IMR-90 (cell line): Measurements from ENCODE around the gene NUDT9. TPM values are rescaled to one million over a fixed set of nuclear protein-coding genes. Genes with fewer than 3 reads are reported as not detected.

Experiments used
- ATAC-seq: fragments of 200-7000 bp; cut with Tn5 transposase; 2 replicates; pipeline ENCODE4 v1.9.1; 2020; ENCODE audit warnings: low read depth, mild to moderate bottlenecking, moderate library complexity
- BruUV-seq: library from RNA; stranded (reverse); fragments of 400-500 nt; replicated peaks from 2 replicates; lab custom pipeline; 2021; lab: Mats Ljungman, UMichigan
- CTCF ChIA-PET: fragments of 300-600 bp; formaldehyde crosslinking; extraction: SDS; loops from one replicate; lab custom pipeline; 2021; ENCODE audit warnings: antibody characterized with exemption; lab: Yijun Ruan, JAX
- POLR2A ChIA-PET: fragments of 300-600 bp; sonication (Branson Sonifier 250); formaldehyde crosslinking; loops from one replicate; lab custom pipeline; 2022; ENCODE audit warnings: antibody characterized with exemption; ENCODE audit not compliant: unreplicated experiment; lab: Charles Lee
- DNase-seq: peaks from one replicate; pipeline ENCODE4 v3.0.0; 2013
- H2AFZ ChIP-seq: replicated peaks from 2 replicates; pipeline ENCODE3; 2013; ENCODE audit warnings: low read length, mild to moderate bottlenecking; ENCODE audit not compliant: poor library complexity
- H2AK5ac ChIP-seq: 2 replicates; pipeline ENCODE4 v1.6.1; 2013; ENCODE audit warnings: low read depth, low read length, inconsistent platforms
- H2AK9ac ChIP-seq: replicated peaks from 2 replicates; pipeline ENCODE3; 2013; ENCODE audit warnings: mild to moderate bottlenecking, low read depth, low read length, moderate library complexity; ENCODE audit not compliant: poor library complexity
- H2BK120ac ChIP-seq: 2 replicates; pipeline ENCODE4 v1.6.1; 2013; ENCODE audit warnings: low read depth, low read length, inconsistent platforms
- H2BK15ac ChIP-seq: 3 replicates; pipeline ENCODE4 v1.6.1; 2013; ENCODE audit warnings: low read depth, low read length, inconsistent platforms
- H2BK20ac ChIP-seq: 2 replicates; pipeline ENCODE4 v1.6.1; 2013; ENCODE audit warnings: low read depth, mild to moderate bottlenecking, inconsistent platforms, low read length, moderate library complexity
- H2BK5ac ChIP-seq: 2 replicates; pipeline ENCODE4 v1.6.1; 2013; ENCODE audit warnings: mild to moderate bottlenecking, low read depth, low read length, inconsistent platforms; ENCODE audit not compliant: poor library complexity, severe bottlenecking
- H3K14ac ChIP-seq: replicated peaks from 2 replicates; pipeline ENCODE4 v1.6.1; 2013; ENCODE audit warnings: low read depth, low read length, inconsistent platforms
- H3K18ac ChIP-seq: 2 replicates; pipeline ENCODE4 v1.6.1; 2013; ENCODE audit warnings: low read depth, low read length, control low read depth
- H3K23ac ChIP-seq: 2 replicates; pipeline ENCODE4 v1.6.1; 2013; ENCODE audit warnings: low read depth, low read length, inconsistent platforms
- H3K27ac ChIP-seq: 2 replicates; pipeline ENCODE4 v1.5.1; 2013; ENCODE audit warnings: mild to moderate bottlenecking, control low read depth, low read length; ENCODE audit not compliant: insufficient read depth
- H3K27me3 ChIP-seq: 2 replicates; pipeline ENCODE4 v1.6.1; 2013; ENCODE audit warnings: low read length; ENCODE audit not compliant: control insufficient read depth, insufficient read depth
- H3K36me3 ChIP-seq: 2 replicates; pipeline ENCODE4 v1.6.1; 2013; ENCODE audit warnings: low read length, mixed read lengths; ENCODE audit not compliant: control insufficient read depth, insufficient read depth
- H3K4ac ChIP-seq: 2 replicates; pipeline ENCODE4 v1.6.1; 2013; ENCODE audit warnings: low read depth, low read length, inconsistent platforms
- H3K4me1 ChIP-seq: 2 replicates; pipeline ENCODE4 v1.6.1; 2013; ENCODE audit warnings: low read length, mixed read lengths; ENCODE audit not compliant: control insufficient read depth, insufficient read depth
- H3K4me2 ChIP-seq: 2 replicates; pipeline ENCODE4 v1.6.1; 2013; ENCODE audit warnings: low read depth, mild to moderate bottlenecking, control low read depth, low read length, moderate library complexity
- H3K4me3 ChIP-seq: 2 replicates; pipeline ENCODE4 v1.5.1; 2013; ENCODE audit warnings: low read depth, mild to moderate bottlenecking, control low read depth, low read length, moderate library complexity; ENCODE audit not compliant: insufficient read depth
- H3K56ac ChIP-seq: 2 replicates; pipeline ENCODE4 v1.6.1; 2013; ENCODE audit warnings: low read length, inconsistent platforms; ENCODE audit not compliant: insufficient read depth; ENCODE audit errors: extremely low read depth
- H3K79me1 ChIP-seq, 2 experiments: 2 replicates each; pipeline ENCODE4 v1.6.1; 2013; ENCODE audit warnings: low read length in 2 of 2, inconsistent platforms in 1 of 2, low read depth in 1 of 2
- H3K9ac ChIP-seq: 2 replicates; pipeline ENCODE4 v1.6.1; 2013; ENCODE audit warnings: low read depth, low read length, control low read depth
- H3K9me1 ChIP-seq: 2 replicates; pipeline ENCODE4 v1.6.1; 2013; ENCODE audit warnings: low read length, inconsistent platforms; ENCODE audit not compliant: insufficient read depth
- H3K9me3 ChIP-seq: 2 replicates; pipeline ENCODE4 v1.6.1; 2013; ENCODE audit warnings: low read length; ENCODE audit not compliant: control insufficient read depth, insufficient read depth
- H4K20me1 ChIP-seq: 2 replicates; pipeline ENCODE4 v1.6.1; 2013; ENCODE audit warnings: low read length, inconsistent platforms; ENCODE audit not compliant: insufficient read depth
- H4K5ac ChIP-seq: 2 replicates; pipeline ENCODE4 v1.6.1; 2013; ENCODE audit warnings: mild to moderate bottlenecking, low read depth, low read length, control low read depth
- H4K8ac ChIP-seq, 2 experiments: 2 replicates each; pipeline ENCODE4 v1.6.1; 2013; ENCODE audit warnings: low read depth in 2 of 2, low read length in 2 of 2, control low read depth in 1 of 2, inconsistent platforms in 1 of 2
- H4K91ac ChIP-seq: 2 replicates; pipeline ENCODE4 v1.6.1; 2013; ENCODE audit warnings: low read depth, low read length, inconsistent platforms; ENCODE audit not compliant: insufficient read depth
- FOS ChIP-seq: fragments of 150-350 bp; IDR thresholded peaks from 2 replicates; pipeline ENCODE4 v1.6.1; 2016; ENCODE audit warnings: low read depth, low read length
- RAD21 ChIP-seq: IDR thresholded peaks from 2 replicates; pipeline ENCODE4 v1.6.1; 2012; ENCODE audit warnings: low read length, improper control_type of control experiment
- WGBS, 2 experiments: methylation state at CpG; one replicate each; pipeline versions ENCODE4 v1.1.5 to v1.1.7; 2013; ENCODE audit warnings: missing lambda C conversion rate in 2 of 2; ENCODE audit not compliant: insufficient read length in 1 of 2; ENCODE audit errors: extremely low coverage in 2 of 2; 5-methylcytosine and 5-hydroxymethylcytosine counted together
- dilution Hi-C: fragments of 300-500 bp; cut with HindIII; formaldehyde crosslinking; loops from one replicate; pipeline ENCODE4 v1.14.3; 2018; ENCODE audit warnings: low sequenced_read_pairs; ENCODE audit not compliant: unreplicated experiment
- in situ Hi-C: fragments of 300-500 bp; cut with MboI; formaldehyde crosslinking; loops from 3 replicates; pipeline ENCODE4 v1.14.3; 2019; ENCODE audit warnings: low sequenced_read_pairs, inconsistent platforms, mixed read lengths
- intact Hi-C: fragments of 100-400 bp; cut with micrococcal nuclease; formaldehyde crosslinking; loops from 2 replicates; pipeline ENCODE4 v1.10.0; 2022
- polyA plus RNA-seq, 3 experiments: library from polyadenylated mRNA; depleted of rRNA; stranded (reverse); fragments of >200 nt; gene quantifications; 2 replicates each; pipeline ENCODE4 v1.2.3, GENCODE V29; 2012; ENCODE audit warnings: low replicate concordance in 1 of 3
- total RNA-seq: library from RNA; depleted of rRNA; stranded (reverse); fragments of >200 nt; gene quantifications from 2 replicates; pipeline ENCODE4 v1.2.3, GENCODE V29; 2012
- TF ChIP-seq, protein P1 (sequence below): conservative IDR thresholded peaks from 2 replicates; pipeline ENCODE4 v1.5.1; 2012; ENCODE audit warnings: mild to moderate bottlenecking, low read depth, low read length, improper control_type of control experiment

The NUDT9 gene
- total and polyA plus RNA-seq, 2 of the 4 experiments (the other 2 are of a cell fraction), result 10.0 to 23.5 TPM

DNA sequence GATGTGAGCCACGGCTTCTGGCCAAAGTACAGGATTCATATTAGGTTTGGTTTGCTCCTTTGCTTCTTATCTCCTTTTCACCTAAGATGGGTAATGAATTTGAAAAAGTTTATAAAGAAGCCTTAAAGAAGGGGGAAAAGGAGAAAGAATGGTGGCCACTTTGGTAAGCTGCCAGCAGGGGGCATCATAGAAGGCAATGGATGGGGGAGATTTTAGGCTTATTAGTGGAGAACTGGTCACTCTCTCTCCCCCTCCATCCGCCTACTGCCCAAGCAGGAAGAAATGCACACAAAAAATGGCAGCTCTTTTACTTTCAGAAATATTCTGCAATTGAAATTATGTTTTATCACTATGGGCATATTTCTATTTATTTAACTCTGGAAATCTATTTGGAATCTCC lies 74.8 kb downstream of the NUDT9 start:
- intact Hi-C loops (no loop called here), dilution Hi-C loops (no loop called here), in situ Hi-C loops (no loop called here)
- Histone ChIP-seq H3K79me1 (no peaks in the 10 kb centered on the region), H3K27me3 (no peaks in the 10 kb centered on the region), H4K91ac (no peak overlapping the region), H2BK20ac (no peak overlapping the region), H3K4ac (no peak overlapping the region), H3K4me1 (no peaks in the 10 kb centered on the region), H2AK5ac (no peak overlapping the region), H2BK120ac (no peak overlapping the region), H3K9me1 (no peaks in the 10 kb centered on the region), H2AK9ac (no peak overlapping the region), H3K9me3 (no peaks in the 10 kb centered on the region), H3K4me2 (no peak overlapping the region), H3K36me3 (no peaks in the 10 kb centered on the region), H3K27ac (no peak overlapping the region), H3K23ac (no peak overlapping the region), H4K20me1 (no peaks in the 10 kb centered on the region), H3K18ac (no peak overlapping the region), H3K14ac (no peak overlapping the region), H2AFZ (no peak overlapping the region), H4K8ac (no peak overlapping the region), H2BK5ac (no peak overlapping the region), H2BK15ac (no peak overlapping the region), H4K5ac (no peak overlapping the region), H3K9ac (no peak overlapping the region), H3K4me3 (no peak overlapping the region), H3K56ac (no peak overlapping the region)
- POLR2A ChIA-PET, result interaction anchor here (0.6 kb wide), 1 partner anchor 40 kb away, joined by 13 read pairs; no protein-coding TSS in a partner anchor
- no CpG with 5 or more reads among the region's 2 CpGs for WGBS, 2 experiments
- BruUV-seq, result no TSS peak
- CTCF ChIA-PET, result interaction anchor here (0.8 to 1.0 kb wide), 2 partner anchors 14 to 15 kb away, joined by 3 read pairs; no protein-coding TSS in a partner anchor
- ATAC-seq, result no peak
- TF ChIP-seq RAD21 (no peak), FOS (no peak)
- TF ChIP-seq, protein P1, sequence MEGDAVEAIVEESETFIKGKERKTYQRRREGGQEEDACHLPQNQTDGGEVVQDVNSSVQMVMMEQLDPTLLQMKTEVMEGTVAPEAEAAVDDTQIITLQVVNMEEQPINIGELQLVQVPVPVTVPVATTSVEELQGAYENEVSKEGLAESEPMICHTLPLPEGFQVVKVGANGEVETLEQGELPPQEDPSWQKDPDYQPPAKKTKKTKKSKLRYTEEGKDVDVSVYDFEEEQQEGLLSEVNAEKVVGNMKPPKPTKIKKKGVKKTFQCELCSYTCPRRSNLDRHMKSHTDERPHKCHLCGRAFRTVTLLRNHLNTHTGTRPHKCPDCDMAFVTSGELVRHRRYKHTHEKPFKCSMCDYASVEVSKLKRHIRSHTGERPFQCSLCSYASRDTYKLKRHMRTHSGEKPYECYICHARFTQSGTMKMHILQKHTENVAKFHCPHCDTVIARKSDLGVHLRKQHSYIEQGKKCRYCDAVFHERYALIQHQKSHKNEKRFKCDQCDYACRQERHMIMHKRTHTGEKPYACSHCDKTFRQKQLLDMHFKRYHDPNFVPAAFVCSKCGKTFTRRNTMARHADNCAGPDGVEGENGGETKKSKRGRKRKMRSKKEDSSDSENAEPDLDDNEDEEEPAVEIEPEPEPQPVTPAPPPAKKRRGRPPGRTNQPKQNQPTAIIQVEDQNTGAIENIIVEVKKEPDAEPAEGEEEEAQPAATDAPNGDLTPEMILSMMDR, result peak; percentile 16; the same call in 1 of the 2 replicates
- DNase-seq, result no peak
